Mesendoderm (in vitro differentiated cells): Measurements from ENCODE around the gene DUSP1.
A peak's percentile ranks its signal among the peaks of the same experiment; 100 is the strongest.

ENCODE experiments used
- DNase-seq: peaks from one replicate; pipeline ENCODE4 v3.0.0; 2013
- H2AK5ac ChIP-seq: 2 replicates; pipeline ENCODE4 v1.6.1; 2013; ENCODE audit warnings: low read length, inconsistent platforms
- H2BK120ac ChIP-seq: 2 replicates; pipeline ENCODE4 v1.6.1; 2013; ENCODE audit warnings: low read depth, mild to moderate bottlenecking, low read length, moderate library complexity, mixed read lengths
- H2BK15ac ChIP-seq: replicated peaks from 2 replicates; pipeline ENCODE4 v1.6.1; 2013; ENCODE audit warnings: low read depth, mild to moderate bottlenecking, moderate library complexity
- H2BK5ac ChIP-seq: 2 replicates; pipeline ENCODE4 v1.6.1; 2013; ENCODE audit warnings: low read length, inconsistent platforms
- H3K18ac ChIP-seq: 2 replicates; pipeline ENCODE4 v1.6.1; 2013; ENCODE audit warnings: mild to moderate bottlenecking, low read length, mixed read lengths
- H3K23ac ChIP-seq: one replicate; pipeline ENCODE4 v1.6.1; 2013; ENCODE audit warnings: low read length
- H3K27ac ChIP-seq: 2 replicates; pipeline ENCODE4 v1.5.1; 2013; ENCODE audit warnings: low read depth, mild to moderate bottlenecking, inconsistent platforms, low read length, moderate library complexity
- H3K27me3 ChIP-seq: 2 replicates; pipeline ENCODE4 v1.6.1; 2013; ENCODE audit warnings: low read length, control low read depth, mild to moderate bottlenecking, inconsistent platforms; ENCODE audit not compliant: insufficient read depth, poor library complexity
- H3K36me3 ChIP-seq: 2 replicates; pipeline ENCODE4 v1.6.1; 2013; ENCODE audit warnings: low read length, inconsistent platforms; ENCODE audit not compliant: control insufficient read depth, insufficient read depth
- H3K4ac ChIP-seq: one replicate; pipeline ENCODE4 v1.6.1; 2013; ENCODE audit warnings: low read depth, mild to moderate bottlenecking, low read length, moderate library complexity
- H3K4me1 ChIP-seq: 2 replicates; pipeline ENCODE4 v1.6.1; 2013; ENCODE audit warnings: low read depth, low read length, inconsistent platforms; ENCODE audit not compliant: control insufficient read depth
- H3K4me2 ChIP-seq: 2 replicates; pipeline ENCODE4 v1.6.1; 2013; ENCODE audit warnings: low read length
- H3K4me3 ChIP-seq: 2 replicates; pipeline ENCODE4 v1.5.1; 2013; ENCODE audit warnings: mild to moderate bottlenecking, low read length
- H3K56ac ChIP-seq: one replicate; pipeline ENCODE4 v1.6.1; 2013; ENCODE audit warnings: low read length
- H3K79me1 ChIP-seq: 2 replicates; pipeline ENCODE4 v1.6.1; 2013; ENCODE audit warnings: low read length, inconsistent platforms
- H3K79me2 ChIP-seq: 2 replicates; pipeline ENCODE4 v1.6.1; 2013; ENCODE audit warnings: mild to moderate bottlenecking, low read length; ENCODE audit not compliant: control insufficient read depth, insufficient read depth
- H3K9ac ChIP-seq: 2 replicates; pipeline ENCODE4 v1.6.1; 2013; ENCODE audit warnings: low read length, inconsistent platforms
- H4K5ac ChIP-seq: one replicate; pipeline ENCODE4 v1.6.1; 2013; ENCODE audit warnings: low read length
- H4K8ac ChIP-seq: one replicate; pipeline ENCODE4 v1.6.1; 2013; ENCODE audit warnings: low read depth, mild to moderate bottlenecking, control low read depth, low read length, moderate library complexity
- WGBS: extraction: QIAGEN DNeasy Blood & Tissue Kit; methylation state at CpG from one replicate; pipeline ENCODE4 v1.1.7; 2013; ENCODE audit warnings: low lambda C conversion rate, missing lambda C conversion rate; ENCODE audit not compliant: insufficient coverage; ENCODE audit errors: extremely low coverage; 5-methylcytosine and 5-hydroxymethylcytosine counted together

The DUSP1 gene

GRCh38 chr5:172773481-172774469 is 2.8 kb upstream of the DUSP1 start:
- Histone ChIP-seq H3K27ac (no peak overlapping the region), H2BK15ac (no peak overlapping the region), H3K56ac (no peak overlapping the region), H3K23ac (no peak overlapping the region), H2AK5ac (no peak overlapping the region), H3K79me1 (peaks cover 11% of the 10 kb centered on the region), H4K5ac (no peak overlapping the region), H3K4me2 (no peak overlapping the region), H3K4me3 (no peak overlapping the region), H3K4me1 (peaks cover 5% of the 10 kb centered on the region), H3K9ac (no peak overlapping the region), H3K18ac (no peak overlapping the region), H3K36me3 (peaks cover under 1% of the 10 kb centered on the region), H3K27me3 (no peaks in the 10 kb centered on the region), H3K4ac (no peak overlapping the region), H2BK120ac (no peak overlapping the region), H4K8ac (no peak overlapping the region), H3K79me2 (peaks cover 14% of the 10 kb centered on the region), H2BK5ac (no peak overlapping the region)
- no CpG with 5 or more reads among the region's 11 CpGs for WGBS
- no peak for DNase-seq

DNA sequence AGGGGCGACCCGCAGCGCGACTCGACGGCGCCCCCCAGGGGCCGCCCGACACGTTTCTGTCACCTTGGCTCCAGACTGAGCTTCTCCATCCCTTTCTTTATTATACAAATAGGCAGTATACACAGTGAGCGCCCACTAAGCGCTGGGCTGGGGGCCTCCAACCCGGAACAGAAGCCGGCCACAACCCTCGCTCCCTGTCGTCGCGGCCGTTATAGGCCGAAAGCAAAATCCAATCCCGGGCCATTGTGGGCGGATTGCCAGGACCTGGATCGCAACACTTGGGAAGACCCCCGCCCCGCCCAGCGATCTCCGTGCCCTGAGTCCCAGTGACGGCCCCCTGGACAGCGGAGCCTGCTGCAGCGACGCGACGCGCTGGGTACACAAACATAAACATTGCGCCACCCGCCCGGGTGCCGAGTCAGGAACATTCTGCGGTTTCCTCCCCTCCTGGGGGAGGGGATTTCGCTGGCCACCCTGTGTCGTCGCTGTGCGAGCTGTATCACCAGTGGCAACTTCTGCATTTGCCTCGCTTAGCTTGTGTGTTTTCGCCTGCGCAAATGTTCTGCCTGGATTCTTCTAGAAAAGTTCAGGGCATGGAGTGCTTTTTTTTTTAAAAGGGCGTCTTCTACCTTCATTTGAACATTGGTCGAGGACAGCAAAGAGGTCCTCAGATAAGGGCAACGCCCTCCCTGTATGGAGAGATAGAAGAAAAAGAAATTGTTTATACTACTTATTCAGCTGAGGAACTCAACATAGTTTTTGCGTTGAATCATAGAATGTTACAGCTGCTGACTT is 1.3 kb upstream of the DUSP1 start:
- no CpG with 5 or more reads among the region's 50 CpGs for WGBS
- H4K8ac ChIP-seq: no peak overlapping the region
- peaks cover 3% of the 10 kb centered on the region for H3K36me3 ChIP-seq
- H3K56ac ChIP-seq: peak overlapping the region; percentile 84
- peaks cover 16% of the 10 kb centered on the region for H3K79me2 ChIP-seq
- H3K4me3 ChIP-seq: peak overlapping the region; percentile 13
- no peak overlapping the region for H2BK120ac ChIP-seq
- no peak overlapping the region for H3K23ac ChIP-seq
- peaks cover 14% of the 10 kb centered on the region for H3K79me1 ChIP-seq
- no peaks in the 10 kb centered on the region for H3K27me3 ChIP-seq
- H3K18ac ChIP-seq: peak overlapping the region; percentile 45
- DNase-seq: peak; percentile 85
- H3K4me1 ChIP-seq: peaks cover 5% of the 10 kb centered on the region
- peak overlapping the region; percentile 96 for H3K4me2 ChIP-seq
- peak overlapping the region; percentile 12 for H3K27ac ChIP-seq
- H3K9ac ChIP-seq: peak overlapping the region; percentile 72
- no peak overlapping the region for H2AK5ac ChIP-seq
- H3K4ac ChIP-seq: no peak overlapping the region
- no peak overlapping the region for H2BK15ac ChIP-seq
- no peak overlapping the region for H2BK5ac ChIP-seq
- no peak overlapping the region for H4K5ac ChIP-seq

DNA sequence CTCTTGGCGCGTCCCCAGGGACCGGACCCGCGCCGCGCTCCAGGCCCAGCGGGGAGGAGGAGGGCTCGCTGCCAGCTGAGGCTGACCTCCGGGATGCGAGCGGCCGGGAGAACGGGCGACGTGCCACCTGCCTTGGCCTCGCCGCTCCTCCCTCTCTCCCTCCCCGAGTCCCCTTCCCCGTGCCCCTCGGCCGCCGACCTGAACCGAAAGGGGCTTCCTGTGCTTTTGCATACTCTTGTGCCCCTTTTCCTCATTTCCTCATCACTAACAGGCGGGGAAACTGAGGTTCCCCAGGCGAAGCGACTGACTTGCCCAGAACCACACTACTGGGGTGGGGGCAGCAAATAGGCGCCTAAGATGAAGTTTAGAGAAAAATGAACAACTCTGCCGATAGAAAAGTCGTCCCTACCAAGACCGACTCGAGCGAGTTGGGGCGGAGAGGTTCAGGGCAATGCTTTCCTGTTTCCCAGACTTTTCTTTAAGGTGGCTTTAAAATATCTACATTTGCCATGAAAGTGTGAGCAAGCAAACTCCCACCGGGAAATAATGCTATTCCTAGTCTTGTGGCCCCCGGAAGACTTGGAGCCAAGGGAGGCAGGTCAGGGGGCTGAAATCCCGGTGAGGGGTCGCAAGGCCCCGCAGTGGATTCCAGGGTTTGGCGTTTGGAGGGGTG is 580 bp upstream of the DUSP1 start:
- peaks cover 3% of the 10 kb centered on the region for H3K36me3 ChIP-seq
- peak overlapping the region; percentile 95 for H3K56ac ChIP-seq
- no peaks in the 10 kb centered on the region for H3K27me3 ChIP-seq
- H3K4me2 ChIP-seq: peak overlapping the region; percentile 96
- DNase-seq: peak; percentile 74
- H2BK5ac ChIP-seq: no peak overlapping the region
- peak overlapping the region; percentile 51 for H3K4me3 ChIP-seq
- H3K27ac ChIP-seq: peak overlapping the region; percentile 25
- no CpG with 5 or more reads among the region's 40 CpGs for WGBS
- H3K4ac ChIP-seq: peak overlapping the region; percentile 39
- peaks cover 16% of the 10 kb centered on the region for H3K79me2 ChIP-seq
- no peak overlapping the region for H2AK5ac ChIP-seq
- no peak overlapping the region for H4K5ac ChIP-seq
- H3K4me1 ChIP-seq: peaks cover 5% of the 10 kb centered on the region
- H3K79me1 ChIP-seq: peaks cover 14% of the 10 kb centered on the region
- H2BK15ac ChIP-seq: no peak overlapping the region
- peak overlapping the region; percentile 11 for H2BK120ac ChIP-seq
- H3K23ac ChIP-seq: peak overlapping the region; percentile 85
- H3K18ac ChIP-seq: peak overlapping the region; percentile 45
- H4K8ac ChIP-seq: no peak overlapping the region
- H3K9ac ChIP-seq: peak overlapping the region; percentile 73

DNA sequence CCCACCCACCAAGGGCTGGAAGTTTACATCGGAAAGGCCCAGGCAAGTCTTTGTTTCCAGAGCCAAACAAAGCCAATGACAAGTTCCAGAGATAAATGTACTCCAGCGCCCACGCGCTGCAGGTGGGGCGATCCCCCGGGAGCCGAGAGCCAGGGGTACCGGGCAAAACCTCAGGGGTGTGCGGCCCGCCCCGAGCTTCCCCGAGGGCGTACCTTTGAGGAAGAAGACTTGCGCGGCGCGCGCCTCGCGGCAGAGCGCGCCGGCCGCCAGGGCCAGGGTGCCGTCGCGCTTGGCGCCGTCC is 671 bp downstream of the DUSP1 start:
- Histone ChIP-seq H4K8ac (no peak overlapping the region), H3K79me1 (peaks cover 14% of the 10 kb centered on the region), H3K4me2 (peak overlapping the region; percentile 96), H2BK120ac (no peak overlapping the region), H3K27me3 (no peaks in the 10 kb centered on the region), H3K4me3 (peak overlapping the region; percentile 76), H3K36me3 (peaks cover 3% of the 10 kb centered on the region), H3K18ac (peak overlapping the region; percentile 31), H3K27ac (no peak overlapping the region), H2BK5ac (no peak overlapping the region), H2BK15ac (no peak overlapping the region), H3K23ac (no peak overlapping the region), H3K4ac (peak overlapping the region; percentile 76), H4K5ac (no peak overlapping the region), H3K79me2 (peaks cover 16% of the 10 kb centered on the region), H3K4me1 (peaks cover 7% of the 10 kb centered on the region), H3K56ac (peak overlapping the region; percentile 97), H2AK5ac (no peak overlapping the region), H3K9ac (peak overlapping the region; percentile 93)
- no CpG with 5 or more reads among the region's 29 CpGs for WGBS
- no peak for DNase-seq

DNA sequence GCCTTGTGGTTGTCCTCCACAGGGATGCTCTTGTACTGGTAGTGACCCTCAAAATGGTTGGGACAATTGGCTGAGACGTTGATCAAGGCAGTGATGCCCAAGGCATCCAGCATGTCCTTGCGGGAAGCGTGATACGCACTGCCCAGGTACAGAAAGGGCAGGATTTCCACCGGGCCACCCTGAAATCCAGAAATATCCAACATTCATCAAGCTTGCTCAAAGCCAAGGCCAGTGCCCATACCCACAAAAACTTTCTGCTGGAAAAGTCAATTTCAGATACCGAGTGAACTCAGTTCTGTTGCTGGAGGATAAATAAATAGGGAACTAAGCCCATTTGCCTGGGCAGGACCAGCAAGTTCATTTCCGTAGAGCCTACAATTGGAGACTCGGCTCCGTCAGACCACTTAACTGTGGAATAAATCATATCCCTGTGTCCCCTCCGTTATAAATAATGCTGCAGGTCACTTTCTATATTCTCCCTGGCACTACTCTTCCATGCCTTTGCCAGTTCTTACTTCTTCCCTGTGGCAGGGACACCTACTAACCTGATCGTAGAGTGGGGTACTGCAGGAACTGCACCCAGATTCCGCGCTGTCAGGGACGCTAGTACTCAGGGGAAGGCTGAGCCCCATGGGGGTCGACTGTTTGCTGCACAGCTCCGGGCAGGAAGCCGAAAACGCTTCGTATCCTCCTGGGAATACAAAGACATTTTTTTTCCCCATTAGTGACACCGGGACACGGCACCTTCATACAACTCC is 1.2 kb downstream of the DUSP1 start:
- Histone ChIP-seq H3K56ac (peak overlapping the region; percentile 97), H4K8ac (no peak overlapping the region), H3K4me1 (peaks cover 7% of the 10 kb centered on the region), H3K4me3 (peak overlapping the region; percentile 76), H3K18ac (peak overlapping the region; percentile 31), H3K4me2 (peak overlapping the region; percentile 96), H2BK5ac (no peak overlapping the region), H2AK5ac (no peak overlapping the region), H3K79me2 (peaks cover 16% of the 10 kb centered on the region), H3K4ac (peak overlapping the region; percentile 76), H3K27ac (no peak overlapping the region), H3K36me3 (peaks cover 3% of the 10 kb centered on the region), H2BK120ac (no peak overlapping the region), H3K27me3 (no peaks in the 10 kb centered on the region), H3K9ac (peak overlapping the region; percentile 93), H3K79me1 (peaks cover 14% of the 10 kb centered on the region), H4K5ac (no peak overlapping the region), H2BK15ac (no peak overlapping the region), H3K23ac (no peak overlapping the region)
- DNase-seq: peak; percentile 45
- no CpG with 5 or more reads among the region's 21 CpGs for WGBS
